LNCAP (cell line): ENCODE measurements around the gene HCAR1.

Experiments used
- TF ChIP-seq, protein P1 (sequence below): fragments of 450-650 bp; IDR thresholded peaks from 2 replicates; pipeline ENCODE4 v1.5.1; 2017; ENCODE audit warnings: mild to moderate bottlenecking

HCAR1 gene, protein sequence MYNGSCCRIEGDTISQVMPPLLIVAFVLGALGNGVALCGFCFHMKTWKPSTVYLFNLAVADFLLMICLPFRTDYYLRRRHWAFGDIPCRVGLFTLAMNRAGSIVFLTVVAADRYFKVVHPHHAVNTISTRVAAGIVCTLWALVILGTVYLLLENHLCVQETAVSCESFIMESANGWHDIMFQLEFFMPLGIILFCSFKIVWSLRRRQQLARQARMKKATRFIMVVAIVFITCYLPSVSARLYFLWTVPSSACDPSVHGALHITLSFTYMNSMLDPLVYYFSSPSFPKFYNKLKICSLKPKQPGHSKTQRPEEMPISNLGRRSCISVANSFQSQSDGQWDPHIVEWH

DNA sequence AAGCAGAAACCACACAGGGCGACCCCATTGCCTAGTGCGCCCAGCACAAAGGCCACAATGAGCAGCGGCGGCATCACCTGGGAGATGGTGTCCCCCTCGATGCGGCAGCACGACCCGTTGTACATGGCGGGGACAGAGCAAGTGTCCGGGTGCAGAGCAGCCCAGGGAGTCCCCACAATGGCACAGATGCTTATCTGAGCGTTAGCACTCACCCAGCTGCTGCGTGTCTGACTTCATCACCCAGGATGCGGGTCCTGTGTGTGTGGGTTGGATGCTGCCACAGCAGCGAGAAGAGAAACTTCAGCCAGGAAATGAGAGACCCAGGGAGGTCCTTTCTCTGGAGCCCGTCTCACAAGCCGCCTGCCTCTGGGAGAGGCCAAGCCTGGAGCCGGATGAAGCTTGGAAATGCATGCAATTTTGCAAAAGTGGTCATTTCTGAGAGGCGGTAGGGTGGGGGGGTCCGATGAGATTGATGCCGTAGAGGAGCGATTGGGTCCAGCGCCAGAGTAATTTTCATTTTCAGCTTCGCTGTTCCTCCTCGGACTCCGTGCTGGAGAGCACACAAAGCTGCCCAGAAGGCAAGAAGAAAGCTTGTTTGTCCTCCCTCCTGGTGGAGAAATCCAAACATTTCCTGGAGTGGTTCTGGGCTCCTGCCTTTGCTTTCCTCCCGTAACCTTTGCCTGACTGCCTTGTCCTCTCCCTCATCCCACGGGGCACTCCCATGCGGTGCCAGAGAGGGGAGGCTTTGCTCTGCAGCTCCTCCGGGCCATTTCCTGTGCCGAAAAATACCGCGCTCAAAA lies at the start of gene HCAR1:
HCAR1 (minus strand) TSS at position 630 of the 800 bp plus-strand sequence; CDS start at position 125, 505 bp downstream.
- TF ChIP-seq, protein P1, sequence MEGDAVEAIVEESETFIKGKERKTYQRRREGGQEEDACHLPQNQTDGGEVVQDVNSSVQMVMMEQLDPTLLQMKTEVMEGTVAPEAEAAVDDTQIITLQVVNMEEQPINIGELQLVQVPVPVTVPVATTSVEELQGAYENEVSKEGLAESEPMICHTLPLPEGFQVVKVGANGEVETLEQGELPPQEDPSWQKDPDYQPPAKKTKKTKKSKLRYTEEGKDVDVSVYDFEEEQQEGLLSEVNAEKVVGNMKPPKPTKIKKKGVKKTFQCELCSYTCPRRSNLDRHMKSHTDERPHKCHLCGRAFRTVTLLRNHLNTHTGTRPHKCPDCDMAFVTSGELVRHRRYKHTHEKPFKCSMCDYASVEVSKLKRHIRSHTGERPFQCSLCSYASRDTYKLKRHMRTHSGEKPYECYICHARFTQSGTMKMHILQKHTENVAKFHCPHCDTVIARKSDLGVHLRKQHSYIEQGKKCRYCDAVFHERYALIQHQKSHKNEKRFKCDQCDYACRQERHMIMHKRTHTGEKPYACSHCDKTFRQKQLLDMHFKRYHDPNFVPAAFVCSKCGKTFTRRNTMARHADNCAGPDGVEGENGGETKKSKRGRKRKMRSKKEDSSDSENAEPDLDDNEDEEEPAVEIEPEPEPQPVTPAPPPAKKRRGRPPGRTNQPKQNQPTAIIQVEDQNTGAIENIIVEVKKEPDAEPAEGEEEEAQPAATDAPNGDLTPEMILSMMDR: no peak

DNA sequence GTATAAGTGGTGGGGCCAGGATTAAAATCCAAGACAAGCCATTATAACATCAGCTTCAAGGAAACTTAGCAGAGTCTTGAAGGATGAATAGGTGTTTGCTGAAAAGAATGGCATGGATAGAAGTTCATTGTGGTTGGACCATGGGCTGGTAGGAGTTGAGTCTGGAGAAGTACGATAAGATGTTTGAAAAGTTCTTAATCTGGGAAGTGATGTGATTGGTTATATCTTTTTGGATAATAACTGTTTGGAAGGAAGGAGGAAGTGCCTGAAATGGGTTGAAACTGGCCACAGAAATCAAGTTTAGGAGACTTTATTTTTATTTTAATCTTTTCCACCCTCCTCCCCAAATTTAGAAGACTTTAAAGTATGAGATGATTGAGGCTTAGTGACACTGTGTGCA lies 26.9 kb upstream of the HCAR1 start:
- TF ChIP-seq, protein P1: no peak

DNA sequence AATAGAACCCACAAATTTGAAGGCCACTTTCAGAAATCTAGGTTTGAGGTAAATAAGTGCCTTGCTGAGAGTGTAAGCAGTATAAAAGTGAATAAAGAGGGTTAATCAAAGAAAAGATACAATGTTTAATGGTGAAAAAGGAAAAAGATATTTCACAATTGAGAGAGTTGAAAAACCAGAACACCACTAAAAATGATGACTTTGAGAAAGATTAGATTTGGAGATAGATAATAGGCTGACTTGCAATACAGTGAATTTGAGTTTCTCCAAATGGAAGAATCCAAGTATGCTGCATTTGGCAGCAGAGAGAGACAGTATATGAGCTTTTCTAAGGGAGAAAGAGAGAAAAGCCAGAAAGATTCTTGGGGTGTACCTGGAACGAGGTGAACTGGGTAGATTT lies 24.1 kb upstream of the HCAR1 start:
- TF ChIP-seq, protein P1: no peak

DNA sequence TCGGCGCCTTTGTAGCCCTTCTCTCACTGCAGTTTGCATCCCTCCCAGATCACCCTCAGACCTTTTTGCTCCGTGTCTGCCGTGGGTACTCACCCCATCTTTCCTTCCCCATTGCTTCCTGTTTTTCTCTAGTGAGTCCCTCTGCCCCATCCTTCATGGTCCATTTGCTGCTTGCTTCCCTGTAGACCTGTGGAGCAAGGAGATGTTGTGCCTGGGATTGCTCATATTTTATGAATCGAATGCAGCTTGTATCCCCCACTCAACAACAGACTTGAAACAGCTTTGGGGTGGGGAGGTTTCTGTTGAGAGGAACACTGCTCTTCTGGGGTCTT lies 22.6 kb upstream of the HCAR1 start:
- TF ChIP-seq, protein P1: no peak

DNA sequence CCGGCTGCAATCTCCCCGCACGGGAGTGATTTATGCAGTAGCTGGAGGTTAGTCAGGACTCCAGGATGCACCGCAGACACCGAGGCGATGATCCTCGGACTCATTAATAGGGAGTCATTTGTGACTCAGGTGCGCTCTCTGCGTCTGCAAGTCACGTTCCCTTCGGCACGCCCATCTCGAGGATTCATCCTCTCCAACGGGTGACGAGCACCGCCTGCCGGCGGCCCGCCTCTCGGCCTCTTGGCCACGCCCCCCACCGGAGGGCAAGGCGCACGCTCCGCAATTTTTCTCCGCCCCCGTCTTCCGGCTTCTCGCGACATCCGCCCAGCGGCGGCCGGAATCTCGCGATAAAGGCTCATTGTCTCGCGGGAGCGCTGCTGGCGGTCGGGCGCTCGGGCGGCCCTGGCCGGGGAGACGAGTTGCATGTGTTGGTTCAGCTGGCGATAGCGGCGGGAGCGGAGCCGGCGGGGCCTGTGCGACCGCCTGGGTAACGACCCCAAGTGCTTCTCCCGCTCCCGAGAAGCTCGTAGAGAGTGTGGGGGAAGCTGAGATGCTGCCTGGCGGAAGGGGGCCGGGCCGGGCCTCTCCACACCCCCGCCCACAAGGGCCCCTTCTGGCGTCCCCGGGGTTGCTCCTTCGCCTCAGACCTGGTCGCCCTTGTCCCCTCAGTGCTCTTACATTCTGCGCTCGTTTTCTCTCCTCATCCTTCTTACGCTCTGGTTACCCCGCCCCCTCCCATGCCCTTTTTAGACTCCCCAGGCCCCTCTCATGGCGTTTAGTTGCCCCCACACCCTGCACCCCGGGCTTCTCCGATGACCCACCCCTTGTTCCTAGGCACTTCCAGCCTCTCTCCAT lies 22.0 kb upstream of the HCAR1 start, which contains the start of gene DENR:
DENR (plus strand) TSS at position 361 of the 855 bp plus-strand sequence. CDS start 878 bp downstream, outside the sequence.
- TF ChIP-seq, protein P1: peak; percentile 78; the same call in 1 of the 2 replicates

DNA sequence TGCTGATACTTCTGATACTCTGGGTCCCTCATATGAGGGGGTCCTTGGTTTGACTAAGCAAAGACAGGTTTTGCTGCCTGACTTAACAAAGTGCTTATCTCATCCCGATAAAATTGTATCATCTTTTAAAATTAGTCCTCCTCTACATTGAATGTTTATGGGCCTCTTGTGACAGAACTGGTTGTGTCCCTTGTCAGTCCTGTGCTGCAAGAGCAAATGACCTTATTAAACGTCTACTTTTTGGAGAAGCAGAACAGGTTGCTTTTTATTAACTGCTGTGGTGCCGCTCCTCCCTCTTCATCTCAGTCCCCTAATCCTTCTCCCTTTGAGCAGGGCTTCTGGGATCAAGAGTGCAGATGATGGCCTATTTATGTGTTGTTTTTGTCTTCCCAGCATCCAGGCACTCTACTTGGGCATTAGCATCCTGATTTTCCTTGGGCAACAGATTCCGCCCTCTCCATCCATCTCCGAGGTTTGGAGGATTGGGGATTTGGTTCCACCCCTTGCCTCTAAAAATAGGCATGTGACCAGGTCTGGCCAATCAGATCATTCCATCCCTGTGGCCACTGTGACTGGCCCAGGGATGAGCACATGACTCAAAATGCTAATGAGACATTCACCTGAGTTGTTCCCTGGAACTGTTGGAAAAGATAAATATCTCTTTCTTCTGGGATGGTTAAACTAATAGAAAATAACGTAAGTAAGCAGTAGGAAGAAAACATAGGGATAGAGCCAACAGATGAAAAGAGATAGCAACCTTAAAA lies 19.1 kb upstream of the HCAR1 start:
- TF ChIP-seq, protein P1: no peak
